ENCODE measurements around the gene SATB1. TPM values are rescaled to one million over a fixed set of nuclear protein-coding genes. Genes with fewer than 3 reads are reported as not detected.

The SATB1 gene
- total and polyA plus RNA-seq, 3 experiments from 2014 or later: 89.6 to 163 (median 158) TPM

- peak overlapping the region; percentile 27 for H3K4me3 ChIP-seq (ENCODE audit: low read length)
- Mint-ChIP-seq H3K27me3 (no peaks in the 10 kb centered on the region), H3K27ac (peak overlapping the region; percentile 2 to 83 (median 18)), H3K36me3 (peaks cover 7 to 70% (median 16%) of the 10 kb centered on the region in 3 donors), H3K9me3 (no peaks in the 10 kb centered on the region), H3K4me3 (peak overlapping the region; percentile 3 to 50 (median 16)), H3K4me1 (peaks cover 50 to 86% (median 83%) of the 10 kb centered on the region in 3 donors)
- ChIA-PET POLR2A (interaction anchor here (0.7 kb wide), 1 partner anchor 14 kb away, joined by 3 read pairs; the partner anchor contains the start of gene SATB1), CTCF (interaction anchor here (0.8 to 1.9 kb wide), 4 partner anchors 11 to 33 kb away, joined by 3 to 8 read pairs (median 4); no protein-coding TSS in a partner anchor)
- peaks cover 79% of the 10 kb centered on the region for H3K4me1 ChIP-seq (ENCODE audit: insufficient read depth, low read length)
- no peaks in the 10 kb centered on the region for H3K27me3 ChIP-seq (ENCODE audit: insufficient read depth, low read length, poor library complexity, severe bottlenecking)
- no peak overlapping the region for H3K27ac ChIP-seq (ENCODE audit: low read depth, low read length)
- H3K9me3 ChIP-seq (ENCODE audit: low read length): no peaks in the 10 kb centered on the region
- H3K36me3 ChIP-seq (ENCODE audit: insufficient read depth, low read length): peaks cover 7% of the 10 kb centered on the region
- DNase-seq: peak in 2 of 5 donors; percentile 30 to 74
These were observed 13.6 kb downstream of the SATB1 start for GRCh38 chr3:18411541-18411940.

- Mint-ChIP-seq H3K9me3 (no peaks in the 10 kb centered on the region), H3K27me3 (no peaks in the 10 kb centered on the region), H3K4me3 (peak overlapping the region in 2 of 7 donors; percentile 15 to 37), H3K4me1 (peaks cover 58 to 87% (median 85%) of the 10 kb centered on the region in 3 donors), H3K36me3 (peaks cover 6 to 68% (median 13%) of the 10 kb centered on the region in 3 donors), H3K27ac (peak overlapping the region in 4 of 8 donors; percentile 7 to 74 (median 40))
- Histone ChIP-seq H3K4me1 (ENCODE audit: insufficient read depth, low read length) (peaks cover 82% of the 10 kb centered on the region), H3K27me3 (ENCODE audit: insufficient read depth, low read length, poor library complexity, severe bottlenecking) (no peaks in the 10 kb centered on the region), H3K36me3 (ENCODE audit: insufficient read depth, low read length) (peaks cover 3% of the 10 kb centered on the region), H3K9me3 (ENCODE audit: low read length) (no peaks in the 10 kb centered on the region), H3K27ac (ENCODE audit: low read depth, low read length) (no peak overlapping the region), H3K4me3 (ENCODE audit: low read length) (peak overlapping the region; percentile 9)
- CTCF ChIA-PET: interaction anchor here (1.9 kb wide), 1 partner anchor 21 kb away, joined by 8 read pairs; no protein-coding TSS in a partner anchor
- POLR2A ChIA-PET: no interaction called here
- DNase-seq: peak in 1 of 5 donors; percentile 49
These were observed 14.9 kb downstream of the SATB1 start for GRCh38 chr3:18410205-18410604.

- Mint-ChIP-seq H3K36me3 (peaks cover 6 to 66% (median 11%) of the 10 kb centered on the region in 3 donors), H3K4me1 (peaks cover 61 to 88% (median 87%) of the 10 kb centered on the region in 3 donors), H3K4me3 (no peak overlapping the region), H3K27ac (peak overlapping the region in 5 of 8 donors; percentile 8 to 46 (median 24)), H3K27me3 (no peaks in the 10 kb centered on the region), H3K9me3 (no peaks in the 10 kb centered on the region)
- Histone ChIP-seq H3K4me3 (ENCODE audit: low read length) (no peak overlapping the region), H3K27ac (ENCODE audit: low read depth, low read length) (no peak overlapping the region), H3K4me1 (ENCODE audit: insufficient read depth, low read length) (peaks cover 81% of the 10 kb centered on the region), H3K36me3 (ENCODE audit: insufficient read depth, low read length) (peaks cover 3% of the 10 kb centered on the region), H3K27me3 (ENCODE audit: insufficient read depth, low read length, poor library complexity, severe bottlenecking) (no peaks in the 10 kb centered on the region), H3K9me3 (ENCODE audit: low read length) (no peaks in the 10 kb centered on the region)
- ChIA-PET POLR2A (no interaction called here), CTCF (no interaction called here)
- DNase-seq: peak in 1 of 5 donors; percentile 48
These were observed 15.9 kb downstream of the SATB1 start for GRCh38 chr3:18409266-18409665.

- Histone ChIP-seq H3K27me3 (ENCODE audit: insufficient read depth, low read length, poor library complexity, severe bottlenecking) (no peaks in the 10 kb centered on the region), H3K27ac (ENCODE audit: low read depth, low read length) (no peak overlapping the region), H3K9me3 (ENCODE audit: low read length) (no peaks in the 10 kb centered on the region), H3K36me3 (ENCODE audit: insufficient read depth, low read length) (peaks cover 3% of the 10 kb centered on the region), H3K4me1 (ENCODE audit: insufficient read depth, low read length) (peaks cover 90% of the 10 kb centered on the region), H3K4me3 (ENCODE audit: low read length) (no peak overlapping the region)
- Mint-ChIP-seq H3K4me3 (peak overlapping the region in 2 of 7 donors; percentile 5 to 10), H3K27me3 (no peaks in the 10 kb centered on the region), H3K27ac (peak overlapping the region in 5 of 8 donors; percentile 7 to 85 (median 55)), H3K4me1 (peaks cover 71 to 99% (median 97%) of the 10 kb centered on the region in 3 donors), H3K9me3 (no peaks in the 10 kb centered on the region), H3K36me3 (peaks cover 6 to 71% (median 10%) of the 10 kb centered on the region in 3 donors)
- ChIA-PET POLR2A (no interaction called here), CTCF (no interaction called here)
- no peak for DNase-seq
These were observed 20.0 kb downstream of the SATB1 start for GRCh38 chr3:18405141-18405540.

- no peak overlapping the region for H3K4me3 ChIP-seq (ENCODE audit: low read length)
- no peaks in the 10 kb centered on the region for H3K9me3 ChIP-seq (ENCODE audit: low read length)
- no peaks in the 10 kb centered on the region for H3K27me3 ChIP-seq (ENCODE audit: insufficient read depth, low read length, poor library complexity, severe bottlenecking)
- POLR2A ChIA-PET: no interaction called here
- H3K4me3 Mint-ChIP-seq: peak overlapping the region in 2 of 7 donors; percentile 44 to 76
- DNase-seq: no peak
- peaks cover 71 to 98% (median 92%) of the 10 kb centered on the region in 3 donors for H3K4me1 Mint-ChIP-seq
- CTCF ChIA-PET: interaction anchor here (1.7 kb wide), 1 partner anchor 14 kb away, joined by 5 read pairs; no protein-coding TSS in a partner anchor
- H3K27ac Mint-ChIP-seq: peak overlapping the region in 7 of 8 donors; percentile 7 to 94 (median 70)
- no peaks in the 10 kb centered on the region for H3K9me3 Mint-ChIP-seq
- peaks cover 89% of the 10 kb centered on the region for H3K4me1 ChIP-seq (ENCODE audit: insufficient read depth, low read length)
- peaks cover 13 to 69% (median 13%) of the 10 kb centered on the region in 3 donors for H3K36me3 Mint-ChIP-seq
- no peaks in the 10 kb centered on the region for H3K27me3 Mint-ChIP-seq
- no peak overlapping the region for H3K27ac ChIP-seq (ENCODE audit: low read depth, low read length)
- H3K36me3 ChIP-seq (ENCODE audit: insufficient read depth, low read length): peaks cover 3% of the 10 kb centered on the region
These were observed 22.1 kb downstream of the SATB1 start for GRCh38 chr3:18403061-18403460.

- CTCF ChIA-PET: interaction anchor here (1.7 kb wide), 1 partner anchor 13 kb away, joined by 5 read pairs; no protein-coding TSS in a partner anchor
- peaks cover 12 to 65% (median 13%) of the 10 kb centered on the region in 3 donors for H3K36me3 Mint-ChIP-seq
- H3K4me3 ChIP-seq (ENCODE audit: low read length): peak overlapping the region; percentile 7
- H3K9me3 Mint-ChIP-seq: no peaks in the 10 kb centered on the region
- no peaks in the 10 kb centered on the region for H3K27me3 Mint-ChIP-seq
- H3K4me1 ChIP-seq (ENCODE audit: insufficient read depth, low read length): peaks cover 93% of the 10 kb centered on the region
- DNase-seq: peak in 1 of 5 donors; percentile 53
- H3K27ac ChIP-seq (ENCODE audit: low read depth, low read length): no peak overlapping the region
- no peaks in the 10 kb centered on the region for H3K27me3 ChIP-seq (ENCODE audit: insufficient read depth, low read length, poor library complexity, severe bottlenecking)
- H3K4me1 Mint-ChIP-seq: peaks cover 71 to 98% (median 90%) of the 10 kb centered on the region in 3 donors
- H3K9me3 ChIP-seq (ENCODE audit: low read length): no peaks in the 10 kb centered on the region
- peak overlapping the region in 6 of 7 donors; percentile 25 to 76 (median 53) for H3K4me3 Mint-ChIP-seq
- peak overlapping the region in 7 of 8 donors; percentile 52 to 94 (median 85) for H3K27ac Mint-ChIP-seq
- H3K36me3 ChIP-seq (ENCODE audit: insufficient read depth, low read length): no peaks in the 10 kb centered on the region
- POLR2A ChIA-PET: interaction anchor here (1.0 kb wide), 1 partner anchor 20 kb away, joined by 3 read pairs; no protein-coding TSS in a partner anchor
These were observed 22.8 kb downstream of the SATB1 start for GRCh38 chr3:18402239-18402799.

GRCh38 chr3:18401300-18401961 lies 23.7 kb downstream of the SATB1 start:
- ChIA-PET POLR2A (interaction anchor here (1.0 kb wide), 1 partner anchor 21 kb away, joined by 3 read pairs; no protein-coding TSS in a partner anchor), CTCF (interaction anchor here (1.7 kb wide), 1 partner anchor 13 kb away, joined by 5 read pairs; no protein-coding TSS in a partner anchor)
- H3K36me3 Mint-ChIP-seq: peaks cover 7 to 66% (median 12%) of the 10 kb centered on the region in 3 donors
- peak overlapping the region in 1 of 7 donors; percentile 76 for H3K4me3 Mint-ChIP-seq
- Histone ChIP-seq H3K27ac (ENCODE audit: low read depth, low read length) (no peak overlapping the region), H3K36me3 (ENCODE audit: insufficient read depth, low read length) (no peaks in the 10 kb centered on the region), H3K9me3 (ENCODE audit: low read length) (no peaks in the 10 kb centered on the region), H3K27me3 (ENCODE audit: insufficient read depth, low read length, poor library complexity, severe bottlenecking) (no peaks in the 10 kb centered on the region), H3K4me1 (ENCODE audit: insufficient read depth, low read length) (peaks cover 93% of the 10 kb centered on the region), H3K4me3 (ENCODE audit: low read length) (no peak overlapping the region)
- peak overlapping the region in 7 of 8 donors; percentile 30 to 94 (median 85) for H3K27ac Mint-ChIP-seq
- peak in 1 of 5 donors; percentile 36 for DNase-seq
- no peaks in the 10 kb centered on the region for H3K27me3 Mint-ChIP-seq
- no peaks in the 10 kb centered on the region for H3K9me3 Mint-ChIP-seq
- H3K4me1 Mint-ChIP-seq: peaks cover 76 to 98% (median 85%) of the 10 kb centered on the region in 3 donors

Data from CD8-positive, alpha-beta memory T cell (primary cell).